B cell (primary cell): ENCODE measurements around the gene UBASH3B.

Source experiments
- EZH2 ChIP-seq: IDR thresholded peaks from 2 replicates; pipeline ENCODE4 v1.6.1; 2012; ENCODE audit warnings: borderline replicate concordance, low read depth, mild to moderate bottlenecking, moderate library complexity, low read length; ENCODE audit not compliant: insufficient read depth, poor library complexity, severe bottlenecking
- TF ChIP-seq, protein P1 (sequence below): fragments of 200-600 bp; IDR thresholded peaks from one replicate; pipeline ENCODE4 v1.8.0; 2022; ENCODE audit warnings: antibody characterized with exemption, mild to moderate bottlenecking

DNA sequence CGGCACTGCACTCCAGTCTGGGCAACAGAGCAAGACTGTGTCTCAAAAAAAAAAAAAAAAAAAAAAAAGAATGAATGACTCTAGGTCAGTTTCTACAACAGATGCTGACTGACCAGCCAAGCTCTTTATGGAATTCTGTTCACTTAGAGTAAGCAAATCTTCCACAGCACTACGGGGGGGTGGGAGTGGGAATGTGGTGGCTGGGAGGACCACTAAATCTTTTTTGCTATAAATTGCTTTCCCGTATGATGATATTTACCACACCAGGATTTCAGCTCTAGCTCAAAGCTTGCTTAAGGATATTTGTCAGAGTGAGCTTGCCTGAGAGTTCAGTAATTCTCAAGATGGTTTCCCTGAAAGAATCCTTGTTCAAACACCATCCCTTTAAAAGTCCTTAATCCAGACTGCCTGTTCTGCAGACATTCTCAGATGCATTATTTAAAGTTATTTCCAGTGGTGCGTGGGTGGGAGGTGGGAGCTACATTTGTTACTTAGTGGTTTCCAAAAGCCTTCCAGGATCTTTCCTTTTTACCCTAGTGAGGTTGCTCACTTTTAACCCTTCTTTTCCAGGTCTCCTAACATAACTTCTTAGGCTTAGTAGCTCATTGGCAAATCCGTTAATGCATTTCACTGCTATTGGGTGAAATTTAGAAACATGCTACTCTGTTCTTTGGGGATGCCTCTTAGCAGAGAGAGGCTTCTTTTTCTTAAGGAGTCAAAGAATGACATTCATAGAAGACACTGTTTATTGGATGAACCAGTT, 65.9 kb downstream of the UBASH3B start:
- TF ChIP-seq, protein P1, sequence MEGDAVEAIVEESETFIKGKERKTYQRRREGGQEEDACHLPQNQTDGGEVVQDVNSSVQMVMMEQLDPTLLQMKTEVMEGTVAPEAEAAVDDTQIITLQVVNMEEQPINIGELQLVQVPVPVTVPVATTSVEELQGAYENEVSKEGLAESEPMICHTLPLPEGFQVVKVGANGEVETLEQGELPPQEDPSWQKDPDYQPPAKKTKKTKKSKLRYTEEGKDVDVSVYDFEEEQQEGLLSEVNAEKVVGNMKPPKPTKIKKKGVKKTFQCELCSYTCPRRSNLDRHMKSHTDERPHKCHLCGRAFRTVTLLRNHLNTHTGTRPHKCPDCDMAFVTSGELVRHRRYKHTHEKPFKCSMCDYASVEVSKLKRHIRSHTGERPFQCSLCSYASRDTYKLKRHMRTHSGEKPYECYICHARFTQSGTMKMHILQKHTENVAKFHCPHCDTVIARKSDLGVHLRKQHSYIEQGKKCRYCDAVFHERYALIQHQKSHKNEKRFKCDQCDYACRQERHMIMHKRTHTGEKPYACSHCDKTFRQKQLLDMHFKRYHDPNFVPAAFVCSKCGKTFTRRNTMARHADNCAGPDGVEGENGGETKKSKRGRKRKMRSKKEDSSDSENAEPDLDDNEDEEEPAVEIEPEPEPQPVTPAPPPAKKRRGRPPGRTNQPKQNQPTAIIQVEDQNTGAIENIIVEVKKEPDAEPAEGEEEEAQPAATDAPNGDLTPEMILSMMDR = no peak
- no peak for TF ChIP-seq EZH2
